Mucosa of descending colon (tissue), 3 donors: ENCODE data around the gene DPM2. TPM values are rescaled to one million over a fixed set of nuclear protein-coding genes. Genes with fewer than 3 reads are reported as not detected.

Experiments used
- ATAC-seq: fragments of 200-7000 bp; cut with Tn5 transposase; one replicate; pipeline ENCODE4 v1.9.1; 2020; ENCODE audit warnings: mild to moderate bottlenecking, moderate library complexity
- DNase-seq, 3 donors: peaks; one replicate each; pipeline ENCODE4 v3.0.0-alpha.2; 2020
- H3K36me3 ChIP-seq: fragments of 200-600 bp; one replicate; pipeline ENCODE4 v1.8.0; 2021; ENCODE audit warnings: low read depth, mild to moderate bottlenecking
- H3K4me1 ChIP-seq: fragments of 200-600 bp; one replicate; pipeline ENCODE4 v1.8.0; 2021; ENCODE audit warnings: low read depth, mild to moderate bottlenecking
- H3K4me3 ChIP-seq: fragments of 200-600 bp; one replicate; pipeline ENCODE4 v1.8.0; 2021; ENCODE audit warnings: mild to moderate bottlenecking
- H3K9me3 ChIP-seq: fragments of 200-600 bp; one replicate; pipeline ENCODE4 v1.8.0; 2021; ENCODE audit warnings: mild to moderate bottlenecking
- intact Hi-C, 2 donors: fragments of 100-400 bp; cut with DNase I in 1 of 2; cut with micrococcal nuclease in 1 of 2; formaldehyde crosslinking; loops; one replicate each; pipeline versions ENCODE4 v1.11.0 to v1.11.1; 2022; cut with DNase I, micrococcal nuclease
- total RNA-seq, 3 donors: library from RNA; stranded (reverse); fragmentation: NEBNext Ultra II Directional in 2 of 3; extraction: Animal tissue kit (Norgen Biotek cat#: 25700) in 2 of 3; gene quantifications; one replicate each; pipeline versions ENCODE4 v1.2.1 to v1.2.4, GENCODE V29; 2021 to 2023
- TF ChIP-seq, protein P1 (sequence below): fragments of 200-600 bp; IDR thresholded peaks from one replicate; pipeline ENCODE4 v1.8.0; 2022; ENCODE audit warnings: antibody characterized with exemption, mild to moderate bottlenecking
- donor health status: DM: no; HTN: no; CAD: no; lungs with moderate emphysema.
- donor health status: DM: no; HTN: no; CAD: no.
- donor health status: DM: no; HTN: yes; CAD: no.

DPM2 gene
- total RNA-seq, 3 donors from 2014 or later, result 23.0 to 30.4 (median 29.4) TPM

DNA sequence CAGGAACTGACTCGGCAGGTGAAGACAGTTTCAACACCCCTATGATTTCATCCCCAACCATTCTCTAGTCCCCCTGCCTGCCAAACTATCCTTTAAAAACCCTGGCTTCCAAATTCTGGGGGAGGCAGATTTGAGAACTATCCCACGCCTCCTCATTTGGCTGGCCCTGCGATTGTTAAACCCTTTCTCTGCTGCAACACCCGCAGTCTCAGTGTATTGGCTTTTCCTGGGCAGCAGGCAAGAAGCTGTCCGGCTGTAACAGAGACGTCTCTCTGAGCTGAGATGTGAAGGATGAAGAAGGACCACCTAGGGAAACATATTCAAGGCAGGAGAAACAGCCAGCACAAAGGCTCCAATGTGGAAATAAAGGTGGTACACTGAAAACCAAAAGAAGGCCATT is 44.8 kb downstream of the DPM2 start:
- intact Hi-C loops, result no loop called here
- TF ChIP-seq, protein P1, sequence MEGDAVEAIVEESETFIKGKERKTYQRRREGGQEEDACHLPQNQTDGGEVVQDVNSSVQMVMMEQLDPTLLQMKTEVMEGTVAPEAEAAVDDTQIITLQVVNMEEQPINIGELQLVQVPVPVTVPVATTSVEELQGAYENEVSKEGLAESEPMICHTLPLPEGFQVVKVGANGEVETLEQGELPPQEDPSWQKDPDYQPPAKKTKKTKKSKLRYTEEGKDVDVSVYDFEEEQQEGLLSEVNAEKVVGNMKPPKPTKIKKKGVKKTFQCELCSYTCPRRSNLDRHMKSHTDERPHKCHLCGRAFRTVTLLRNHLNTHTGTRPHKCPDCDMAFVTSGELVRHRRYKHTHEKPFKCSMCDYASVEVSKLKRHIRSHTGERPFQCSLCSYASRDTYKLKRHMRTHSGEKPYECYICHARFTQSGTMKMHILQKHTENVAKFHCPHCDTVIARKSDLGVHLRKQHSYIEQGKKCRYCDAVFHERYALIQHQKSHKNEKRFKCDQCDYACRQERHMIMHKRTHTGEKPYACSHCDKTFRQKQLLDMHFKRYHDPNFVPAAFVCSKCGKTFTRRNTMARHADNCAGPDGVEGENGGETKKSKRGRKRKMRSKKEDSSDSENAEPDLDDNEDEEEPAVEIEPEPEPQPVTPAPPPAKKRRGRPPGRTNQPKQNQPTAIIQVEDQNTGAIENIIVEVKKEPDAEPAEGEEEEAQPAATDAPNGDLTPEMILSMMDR, result no peak
- no peak for ATAC-seq
- peaks cover 3% of the 10 kb centered on the region for H3K4me1 ChIP-seq
- H3K36me3 ChIP-seq, result peaks cover 16% of the 10 kb centered on the region
- no peak overlapping the region for H3K4me3 ChIP-seq
- H3K9me3 ChIP-seq, result peaks cover 17% of the 10 kb centered on the region
- DNase-seq, result no peak

DNA sequence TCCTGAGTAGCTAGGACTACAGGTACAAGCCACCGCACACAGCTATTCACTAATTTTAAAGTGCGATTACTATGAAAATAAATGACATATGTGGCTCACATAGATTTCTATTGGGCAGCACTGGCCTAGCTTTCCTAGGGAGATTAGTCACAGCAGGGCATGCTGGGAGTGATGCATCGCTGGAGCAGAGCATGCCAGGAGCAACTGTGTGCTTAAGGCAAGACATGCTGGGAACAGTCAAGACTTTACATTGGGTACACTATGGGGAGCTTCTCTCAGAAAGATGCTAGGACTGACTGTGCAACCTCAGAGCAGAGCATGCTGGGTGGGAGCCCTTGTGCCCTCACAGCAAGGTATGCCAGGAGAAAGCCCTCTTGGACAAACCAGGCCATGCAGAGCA is 47.6 kb downstream of the DPM2 start:
- H3K36me3 ChIP-seq, result peaks cover 27% of the 10 kb centered on the region
- no peak overlapping the region for H3K4me3 ChIP-seq
- TF ChIP-seq, protein P1, result no peak
- intact Hi-C loops, result no loop called here
- no peak for ATAC-seq
- H3K4me1 ChIP-seq, result no peaks in the 10 kb centered on the region
- peaks cover 17% of the 10 kb centered on the region for H3K9me3 ChIP-seq
- DNase-seq, result no peak

DNA sequence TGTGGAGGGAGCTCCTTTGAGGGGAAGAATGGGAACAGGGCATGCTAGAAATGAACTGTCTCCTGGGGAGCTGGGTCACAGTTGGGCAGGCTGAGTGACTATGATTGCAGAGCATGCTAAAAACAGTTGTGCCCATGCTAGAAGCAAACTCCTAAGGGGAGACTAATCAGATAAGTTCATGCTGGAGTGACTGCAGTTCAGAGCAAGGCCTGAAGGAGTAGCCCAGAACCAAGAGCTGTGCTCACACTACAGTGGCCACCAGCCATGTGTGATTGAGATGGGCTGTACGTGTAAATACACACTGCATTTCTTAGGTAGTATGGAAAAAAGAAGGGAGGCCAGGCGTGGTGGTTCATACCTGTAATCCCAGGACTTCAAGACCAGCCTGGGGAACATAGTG is 49.9 kb downstream of the DPM2 start:
- Histone ChIP-seq H3K4me1 (no peaks in the 10 kb centered on the region), H3K4me3 (no peak overlapping the region), H3K36me3 (peaks cover 12% of the 10 kb centered on the region), H3K9me3 (peaks cover 2% of the 10 kb centered on the region)
- ATAC-seq (no peak), DNase-seq (no peak)
- intact Hi-C loops, result no loop called here
- TF ChIP-seq, protein P1, result no peak

DNA sequence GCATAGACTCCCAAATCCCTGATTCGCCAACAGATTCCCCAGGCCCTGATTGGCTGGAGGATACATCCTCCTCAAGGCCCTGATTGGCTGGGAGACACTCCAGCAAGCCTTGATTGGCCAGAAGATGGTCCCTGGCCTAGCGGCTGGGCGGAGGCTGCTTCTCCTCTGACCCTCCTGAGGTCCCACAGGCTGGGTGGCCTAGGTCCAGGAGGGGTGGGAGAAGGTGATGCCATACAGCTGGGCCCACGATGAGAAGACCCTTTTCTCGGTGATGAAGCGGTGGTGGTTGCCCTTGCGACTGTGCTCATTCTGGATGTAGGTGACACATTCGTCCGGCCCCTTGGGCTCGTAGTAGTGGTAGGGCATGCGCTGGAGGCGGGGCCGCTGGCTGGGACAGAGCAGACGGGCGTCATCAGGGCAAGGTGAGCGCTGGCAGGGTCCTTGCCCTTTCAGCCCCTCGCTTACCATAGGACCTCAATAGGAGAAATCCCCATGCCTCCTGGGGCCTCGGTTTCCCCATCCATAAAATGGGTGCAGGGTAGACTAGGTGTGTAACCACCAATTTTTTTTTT is 51.2 kb downstream of the DPM2 start:
- H3K4me3 ChIP-seq, result no peak overlapping the region
- intact Hi-C loops, result no loop called here
- DNase-seq (no peak), ATAC-seq (no peak)
- no peaks in the 10 kb centered on the region for H3K9me3 ChIP-seq
- H3K4me1 ChIP-seq, result no peaks in the 10 kb centered on the region
- H3K36me3 ChIP-seq, result peaks cover 11% of the 10 kb centered on the region
- TF ChIP-seq, protein P1, result no peak

DNA sequence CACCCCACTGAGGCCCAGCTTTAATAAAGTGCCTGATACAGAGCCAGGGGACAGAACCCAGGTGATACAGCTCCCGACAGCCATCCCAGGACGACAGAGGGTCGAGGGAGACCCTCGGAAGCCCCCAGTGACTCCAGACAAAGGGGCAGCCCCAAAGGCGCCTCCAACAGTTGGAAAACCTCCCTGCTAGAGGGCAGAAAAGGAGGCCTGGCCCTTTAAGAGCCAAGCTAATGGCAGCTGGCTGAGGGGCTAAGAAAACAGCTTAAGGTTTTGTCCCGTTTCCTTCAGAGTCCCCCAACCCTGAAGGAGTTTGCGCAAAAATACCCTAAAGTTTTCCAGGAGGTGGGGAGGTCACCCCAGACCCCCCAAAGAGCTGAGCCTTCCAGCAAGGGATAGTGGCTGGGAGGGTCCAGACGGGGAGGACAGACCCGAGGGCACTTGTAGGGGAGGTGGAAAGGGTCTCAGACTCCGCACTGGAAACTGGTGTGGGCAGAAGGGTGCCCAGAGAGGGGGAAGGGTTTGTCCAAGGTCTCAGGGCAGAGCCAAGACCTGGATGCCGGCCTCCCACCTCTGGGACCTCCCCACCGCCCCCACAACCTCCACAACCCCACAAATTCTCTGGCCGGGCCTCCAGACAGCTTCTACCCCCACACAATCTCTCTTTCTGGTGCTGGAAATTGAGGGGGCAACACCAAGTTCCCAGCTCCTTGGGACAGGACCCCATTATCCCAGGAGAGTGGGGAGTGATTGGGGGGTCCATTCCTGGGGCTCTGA is 52.0 kb downstream of the DPM2 start:
- TF ChIP-seq, protein P1, result no peak
- intact Hi-C loops, result no loop called here
- H3K4me3 ChIP-seq, result no peak overlapping the region
- ATAC-seq, result no peak
- DNase-seq, result no peak
- H3K36me3 ChIP-seq, result peaks cover 11% of the 10 kb centered on the region
- no peaks in the 10 kb centered on the region for H3K9me3 ChIP-seq
- no peaks in the 10 kb centered on the region for H3K4me1 ChIP-seq

Other genes with a start within 250 kb of the DPM2 start
- under 1 TPM in 2 of 3 donors, not detected in 1; 0.12 to 0.28 TPM for gene CFAP157, start 230.9 kb downstream of the DPM2 start, total RNA-seq
- 10 to 100 TPM in 2 of 3 donors, 1 to 10 TPM in 1; 5.1 to 10.5 (median 10.3) TPM for gene PTRH1, start 222.2 kb downstream of the DPM2 start, total RNA-seq
- gene TTC16, start 221.8 kb downstream of the DPM2 start, total RNA-seq, result under 1 TPM in 1 of 3 donors, not detected in 2; 0.31 TPM
- gene TOR2A, start 202.6 kb downstream of the DPM2 start, total RNA-seq, result 10 to 100 TPM; 19.7 to 30.2 (median 28.2) TPM
- 1 to 10 TPM; 3.2 to 7.4 (median 4.7) TPM for gene SH2D3C, start 159.2 kb downstream of the DPM2 start, total RNA-seq
- 100 to 1,000 TPM in 1 of 3 donors, 10 to 100 TPM in 2; 67.8 to 111 (median 75.9) TPM for gene CDK9, start 151.8 kb downstream of the DPM2 start, total RNA-seq
- 10 to 100 TPM; 41.0 to 46.5 (median 41.3) TPM for gene FPGS, start 135.0 kb downstream of the DPM2 start, total RNA-seq
- 10 to 100 TPM; 18.3 to 35.5 (median 34.8) TPM for gene ENG, start 83.2 kb downstream of the DPM2 start, total RNA-seq
- 100 to 1,000 TPM in 2 of 3 donors, 10 to 100 TPM in 1; 66.7 to 157 (median 106) TPM for gene AK1, start 60.2 kb downstream of the DPM2 start, total RNA-seq
- gene ST6GALNAC6, start 38.3 kb downstream of the DPM2 start, total RNA-seq, result 100 to 1,000 TPM; 121 to 266 (median 175) TPM
- gene ST6GALNAC4, start 20.8 kb downstream of the DPM2 start, total RNA-seq, result 10 to 100 TPM; 31.0 to 39.2 (median 37.2) TPM
- 1 to 10 TPM in 2 of 3 donors, under 1 TPM in 1; 0.58 to 1.9 (median 1.1) TPM for gene PIP5KL1, start 7.1 kb downstream of the DPM2 start, total RNA-seq
- 100 to 1,000 TPM; 127 to 168 (median 144) TPM for gene EEIG1, start 43.1 kb upstream of the DPM2 start, total RNA-seq
- 10 to 100 TPM; 10.4 to 12.6 (median 11.9) TPM for gene NAIF1, start 129.5 kb upstream of the DPM2 start, total RNA-seq
- 10 to 100 TPM; 19.1 to 27.3 (median 21.3) TPM for gene SLC25A25, start 130.4 kb upstream of the DPM2 start, total RNA-seq
- 10 to 100 TPM; 65.3 to 99.7 (median 90.6) TPM for gene PTGES2, start 189.9 kb upstream of the DPM2 start, total RNA-seq
- gene LCN2, start 211.6 kb upstream of the DPM2 start, total RNA-seq, result 100 to 1,000 TPM in 1 of 3 donors, 10 to 100 TPM in 2; 16.8 to 456 (median 20.5) TPM
- 10 to 100 TPM; 33.7 to 46.8 (median 37.6) TPM for gene BBLN, start 222.4 kb upstream of the DPM2 start, total RNA-seq